ENCODE data around the gene MYLK. TPM values are rescaled to one million over a fixed set of nuclear protein-coding genes. Genes with fewer than 3 reads are reported as not detected.

The MYLK gene
- total and polyA plus RNA-seq, 10 of the 15 experiments (the other 5 are each of a cell fraction or from before 2014, with no cell fraction given), result 0.04 to 1.6 (median 0.42) TPM; not detected in 1

GRCh38 chr3:123688241-123688747 is 195.8 kb downstream of the MYLK start:
- no peak overlapping the region for H2AFZ ChIP-seq (ENCODE audit: control insufficient read depth, low read depth, low read length)
- intact Hi-C loops (cut with micrococcal nuclease; ENCODE audit: unreplicated experiment), result no loop called here
- FAIRE-seq (no peak), DNase-seq (ENCODE audit: low read depth, low spot score) (no peak), ATAC-seq (peak; percentile 48)
- H3K36me3 ChIP-seq (ENCODE audit: control insufficient read depth in 2 of 2, insufficient read depth in 2 of 2, low read length in 1 of 2), result no peaks in the 10 kb centered on the region
- POLR2A ChIA-PET, result no interaction called here
- H3K27me3 ChIP-seq (replicated peaks in 1 of 2; ENCODE audit: control insufficient read depth in 2 of 2, insufficient read depth in 2 of 2, low read length in 1 of 2), result no peaks in the 10 kb centered on the region; a peak in 1 of 4 replicates
- H4K20me1 ChIP-seq (ENCODE audit: control insufficient read depth, insufficient read depth), result no peaks in the 10 kb centered on the region
- H3K27ac ChIP-seq (ENCODE audit: control insufficient read depth, insufficient read depth), result no peak overlapping the region
- no peak overlapping the region for H3K4me2 ChIP-seq (ENCODE audit: control insufficient read depth, insufficient read depth)
- no peaks in the 10 kb centered on the region for H3K9me3 ChIP-seq (replicated peaks; ENCODE audit: control insufficient read depth, insufficient read depth, low read length)
- H3K4me3 ChIP-seq, result no peak overlapping the region
- TF ChIP-seq JUNB (IDR thresholded peaks at IDR 0.05) (peak; percentile 26; the same call in 1 of the 2 replicates), HDAC2 (IDR thresholded peaks at IDR 0.05) (no peak)
- WGBS (ENCODE audit: insufficient coverage, insufficient replicate concordance, low lambda C conversion rate, missing lambda C conversion rate), result 31% methylated on average over 4 of the region's 4 CpGs
- no peak overlapping the region for H3K9ac ChIP-seq (ENCODE audit: control insufficient read depth, insufficient read depth, low read length)
- SMC1A ChIA-PET (ENCODE audit: uncharacterized antibody, unreplicated experiment), result no interaction called here
- no peaks in the 10 kb centered on the region for H3K79me2 ChIP-seq (ENCODE audit: control insufficient read depth, insufficient read depth, low read length)
- CTCF ChIA-PET, result interaction anchor here (0.6 kb wide), 1 partner anchor 32 kb away, joined by 3 read pairs; no protein-coding TSS in a partner anchor
- H3K4me1 ChIP-seq (ENCODE audit: control insufficient read depth, insufficient read depth, low read length), result no peaks in the 10 kb centered on the region
- in situ Hi-C loops (cut with MboI), result no loop called here
- RAD21 ChIA-PET (ENCODE audit: unreplicated experiment), result no interaction called here
- BruUV-seq (replicated peaks), result no TSS peak

- ChIA-PET POLR2A (no interaction called here), CTCF (interaction anchor here (0.8 to 1.0 kb wide), 2 partner anchors 20 to 36 kb away, joined by 3 to 4 read pairs; no protein-coding TSS in a partner anchor), RAD21 (ENCODE audit: unreplicated experiment) (no interaction called here), SMC1A (ENCODE audit: uncharacterized antibody, unreplicated experiment) (no interaction called here)
- Histone ChIP-seq H3K4me2 (ENCODE audit: control insufficient read depth, insufficient read depth) (no peak overlapping the region), H4K20me1 (ENCODE audit: control insufficient read depth, insufficient read depth) (no peaks in the 10 kb centered on the region), H3K27ac (ENCODE audit: control insufficient read depth, insufficient read depth) (no peak overlapping the region), H3K4me3 (no peak overlapping the region), H3K36me3 (ENCODE audit: control insufficient read depth in 2 of 2, insufficient read depth in 2 of 2, low read length in 1 of 2) (no peaks in the 10 kb centered on the region), H3K9ac (ENCODE audit: control insufficient read depth, insufficient read depth, low read length) (no peak overlapping the region), H2AFZ (ENCODE audit: control insufficient read depth, low read depth, low read length) (no peak overlapping the region), H3K9me3 (replicated peaks; ENCODE audit: control insufficient read depth, insufficient read depth, low read length) (no peaks in the 10 kb centered on the region), H3K27me3 (replicated peaks in 1 of 2; ENCODE audit: control insufficient read depth in 2 of 2, insufficient read depth in 2 of 2, low read length in 1 of 2) (peaks cover 0 to under 1% of the 10 kb centered on the region in 2 experiments; a peak in 2 of 4 replicates), H3K4me1 (ENCODE audit: control insufficient read depth, insufficient read depth, low read length) (no peaks in the 10 kb centered on the region), H3K79me2 (ENCODE audit: control insufficient read depth, insufficient read depth, low read length) (no peaks in the 10 kb centered on the region)
- intact Hi-C loops (cut with micrococcal nuclease; ENCODE audit: unreplicated experiment) (no loop called here), in situ Hi-C loops (cut with MboI) (no loop called here)
- TF ChIP-seq CTCF (IDR thresholded peaks at IDR 0.05 in 2 of 3, conservative IDR thresholded peaks at IDR 0.05 in 1 of 3; ENCODE audit: control insufficient read depth in 2 of 3, extremely low read depth in 1 of 3, insufficient read depth in 1 of 3, low read depth in 3 of 3, low read length in 3 of 3), result no peak
- TF ChIP-seq ELK1 (IDR thresholded peaks at IDR 0.05; ENCODE audit: low read depth, low read length), result no peak
- no peak for TF ChIP-seq ZSCAN29 (IDR thresholded peaks at IDR 0.05)
- no peak for TF ChIP-seq CHD2 (IDR thresholded peaks at IDR 0.05; ENCODE audit: borderline replicate concordance, low read depth, low read length)
- no peak for TF ChIP-seq IRF4 (IDR thresholded peaks at IDR 0.05; ENCODE audit: low read depth, low read length)
- TF ChIP-seq ESRRA (IDR thresholded peaks at IDR 0.05; ENCODE audit: low read length), result no peak
- TF ChIP-seq NFXL1 (IDR thresholded peaks at IDR 0.05; ENCODE audit: borderline replicate concordance), result no peak
- no peak for TF ChIP-seq YY1 (IDR thresholded peaks at IDR 0.05; ENCODE audit: low read depth, low read length)
- no peak for TF ChIP-seq ZBTB4 (CRISPR knock-in tag; IDR thresholded peaks at IDR 0.05)
- FAIRE-seq (no peak), DNase-seq (ENCODE audit: low read depth, low spot score) (no peak), ATAC-seq (no peak)
- no TSS peak for BruUV-seq (replicated peaks)
These were observed 196.8 kb downstream of the MYLK start for GRCh38 chr3:123687286-123687685.
